Motor neuron (in vitro differentiated cells): ENCODE results near the gene ZNF598. TPM values are rescaled to one million over a fixed set of nuclear protein-coding genes. Genes with fewer than 3 reads are reported as not detected.

Source experiments
- ATAC-seq, 8 experiments: fragments of 200-7000 bp; cut with Tn5 transposase; replicated peaks in 6 of 8; 2 replicates each; pipeline ENCODE4 v1.8.0; 2021; ENCODE audit warnings: mild to moderate bottlenecking in 8 of 8, moderate library complexity in 8 of 8
- H3K27ac ChIP-seq, 2 donors: fragments of 250-450 bp; sonication (Bioruptor Pico); 2 replicates each; pipeline ENCODE4 v1.9.0; 2021; ENCODE audit warnings: antibody characterized with exemption in 2 of 2, mild to moderate bottlenecking in 2 of 2, moderate library complexity in 1 of 2
- H3K4me1 ChIP-seq, 2 donors: fragments of 250-450 bp; sonication (Bioruptor Pico); replicated peaks in 1 of 2; 2 replicates each; pipeline ENCODE4 v1.6.1; 2021; ENCODE audit warnings: antibody characterized with exemption in 2 of 2, mild to moderate bottlenecking in 2 of 2, moderate library complexity in 1 of 2
- H3K4me3 ChIP-seq, 5 donors: fragments of 250-450 bp; sonication (Bioruptor Pico); 2 replicates each; pipeline ENCODE4 v1.9.0; 2021; ENCODE audit warnings: antibody characterized with exemption in 5 of 5, mild to moderate bottlenecking in 5 of 5, moderate library complexity in 4 of 5
- WGBS, 10 experiments: fragments of 450-650 bp; shearing (Covaris generic); methylation state at CpG; one replicate each; pipeline ENCODE4 v1.0.0; 2022; 5-methylcytosine and 5-hydroxymethylcytosine counted together
- in situ Hi-C, 9 experiments: fragments of 400-800 bp; cut with MboI; loops; one replicate each; pipeline ENCODE4 v1.15.0; 2021; ENCODE audit warnings: low sequenced_read_pairs in 9 of 9, low pct_unique_long_range_greater_than_20kb in 2 of 9; ENCODE audit not compliant: unreplicated experiment in 9 of 9
- total RNA-seq, 8 experiments: library from RNA; unstranded; fragments of 300-600 nt; gene quantifications; 2 replicates each; pipeline versions ENCODE4 v1.2.3 to v1.2.4, GENCODE V29; 2022

Gene ZNF598
- total RNA-seq, 8 experiments from 2014 or later = 17.6 to 49.1 (median 27.6) TPM

DNA sequence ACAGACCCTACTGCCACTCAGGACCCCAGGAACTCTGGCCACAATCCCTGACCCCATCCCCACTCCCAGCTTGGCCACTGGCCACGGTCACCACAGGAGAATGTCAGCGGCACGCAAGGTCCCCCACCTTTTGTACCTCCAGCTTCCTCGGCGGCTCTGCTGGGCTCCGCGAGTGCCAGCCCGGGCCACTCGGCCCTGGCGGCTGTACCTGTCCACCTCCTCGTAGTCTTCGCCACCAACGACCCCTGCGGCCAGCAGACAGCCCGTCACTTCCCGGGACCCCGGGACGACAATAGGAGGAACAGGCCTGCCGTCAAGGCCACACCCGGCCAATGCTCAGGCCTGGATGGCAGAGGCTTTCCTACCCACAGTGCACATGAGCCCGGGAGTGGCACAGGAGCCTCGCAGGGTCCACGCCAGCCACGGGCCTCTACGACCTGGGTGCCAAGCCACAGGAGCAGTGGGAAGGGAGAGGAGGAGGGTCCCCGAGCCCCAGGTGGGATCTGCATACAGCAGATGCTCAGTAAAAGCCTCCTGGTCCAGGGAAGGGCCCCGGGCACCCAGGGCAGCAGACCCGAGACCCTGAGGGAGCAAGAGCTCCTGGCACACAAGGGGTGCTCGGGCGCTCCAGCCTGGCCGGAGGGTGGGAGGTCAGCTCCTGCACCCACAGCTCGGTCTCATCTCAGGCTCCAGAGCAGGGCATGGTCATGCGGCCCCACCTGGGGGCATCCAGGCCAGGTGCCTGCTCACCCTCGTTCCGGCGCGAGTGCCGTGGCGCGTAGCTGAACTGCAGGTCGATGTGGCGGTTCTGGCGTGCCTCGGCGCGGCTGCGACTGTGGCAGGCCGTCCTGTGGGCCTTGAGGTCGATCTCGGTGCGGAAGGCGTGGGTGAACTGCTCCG, 7.9 kb downstream of the ZNF598 start:
- H3K4me3 ChIP-seq = no peak overlapping the region
- WGBS, 10 experiments = 82 to 100% (median 92%) methylated on average over 2 to 11 of the region's 53 CpGs; no CpG with 5 or more reads in 5 of the 10 experiments
- in situ Hi-C loops = loop anchor here in 3 of 9 experiments (25.0 kb wide), 1 partner anchor 136 kb away; the partner anchor contains the start of genes PKD1 (in 3 of the 3) and RAB26 (in 3 of the 3)

GRCh38 chr16:2001035-2001434, 8.6 kb downstream of the ZNF598 start:
- Histone ChIP-seq H3K4me3 (no peak overlapping the region), H3K27ac (no peak overlapping the region), H3K4me1 (peaks cover 20 to 28% of the 10 kb centered on the region in 2 donors)
- in situ Hi-C loops = loop anchor here in 3 of 9 experiments (25.0 kb wide), 1 partner anchor 136 kb away; the partner anchor contains the start of genes PKD1 (in 3 of the 3) and RAB26 (in 3 of the 3)
- WGBS, 10 experiments = 63 to 100% (median 96%) methylated on average over 1 to 8 of the region's 19 CpGs; no CpG with 5 or more reads in 6 of the 10 experiments
- no peak for ATAC-seq

More for the DNA sequence above, 7.9 kb downstream of the ZNF598 start:
- no peak overlapping the region for H3K27ac ChIP-seq
- ATAC-seq = no peak
- peaks cover 22 to 29% of the 10 kb centered on the region in 2 donors for H3K4me1 ChIP-seq

DNA sequence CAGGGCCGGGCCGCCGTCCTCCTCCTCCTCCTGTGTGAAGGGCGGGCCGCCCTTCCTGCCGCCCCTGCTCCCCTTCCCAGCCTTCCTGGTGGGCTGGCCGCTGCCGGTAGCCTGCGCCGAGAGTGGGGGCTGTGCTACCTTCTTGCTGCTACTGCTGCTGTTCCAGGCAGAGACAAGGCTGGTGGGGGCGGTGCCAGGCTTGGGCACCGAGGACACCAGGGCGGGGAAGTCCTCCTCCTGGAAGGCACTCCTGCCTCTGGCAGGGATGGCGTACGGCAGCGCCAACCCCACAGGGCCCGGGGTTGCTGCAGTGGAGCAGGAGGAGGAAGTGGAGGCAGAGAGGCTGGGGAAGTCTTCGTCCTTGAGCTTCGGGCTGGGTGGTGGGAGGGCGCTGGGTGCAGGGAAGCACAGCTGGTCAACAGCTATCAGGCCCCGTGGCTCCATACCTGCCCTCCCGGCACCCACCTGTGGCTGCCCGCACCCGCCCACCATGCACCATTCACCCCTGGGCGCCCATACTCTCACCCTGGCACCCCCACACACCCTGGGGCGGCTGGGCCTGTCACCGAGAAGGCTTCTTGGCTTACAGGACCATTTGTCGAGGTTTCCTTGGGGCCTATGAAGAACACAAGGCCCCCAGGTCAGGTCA, 9.6 kb downstream of the ZNF598 start:
- WGBS, 10 experiments = 94% methylated on average over 6 of the region's 28 CpGs; no CpG with 5 or more reads in 9 of the 10 experiments
- Histone ChIP-seq H3K4me1 (peaks cover 14 to 18% of the 10 kb centered on the region in 2 donors), H3K27ac (no peak overlapping the region), H3K4me3 (no peak overlapping the region)
- no peak for ATAC-seq
- in situ Hi-C loops = loop anchor here in 3 of 9 experiments (25.0 kb wide), 1 partner anchor 137 kb away; the partner anchor contains the start of genes PKD1 (in 3 of the 3) and RAB26 (in 3 of the 3)

- Histone ChIP-seq H3K4me1 (peaks cover 6 to 9% of the 10 kb centered on the region in 2 donors), H3K27ac (no peak overlapping the region), H3K4me3 (no peak overlapping the region)
- in situ Hi-C loops = no loop called here
- no CpG with 5 or more reads among the region's 39 CpGs for WGBS, 10 experiments
- no peak for ATAC-seq
Measured at GRCh38 chr16:1998852-1999801, 10.5 kb downstream of the ZNF598 start.

- Histone ChIP-seq H3K4me3 (no peak overlapping the region), H3K27ac (no peak overlapping the region), H3K4me1 (peaks cover under 1 to 3% of the 10 kb centered on the region in 2 donors)
- ATAC-seq = peak in 1 of 8 experiments; percentile 2
- no CpG with 5 or more reads among the region's 27 CpGs for WGBS, 10 experiments
- in situ Hi-C loops = no loop called here
Measured at GRCh38 chr16:1998360-1998835, 11.2 kb downstream of the ZNF598 start.

DNA sequence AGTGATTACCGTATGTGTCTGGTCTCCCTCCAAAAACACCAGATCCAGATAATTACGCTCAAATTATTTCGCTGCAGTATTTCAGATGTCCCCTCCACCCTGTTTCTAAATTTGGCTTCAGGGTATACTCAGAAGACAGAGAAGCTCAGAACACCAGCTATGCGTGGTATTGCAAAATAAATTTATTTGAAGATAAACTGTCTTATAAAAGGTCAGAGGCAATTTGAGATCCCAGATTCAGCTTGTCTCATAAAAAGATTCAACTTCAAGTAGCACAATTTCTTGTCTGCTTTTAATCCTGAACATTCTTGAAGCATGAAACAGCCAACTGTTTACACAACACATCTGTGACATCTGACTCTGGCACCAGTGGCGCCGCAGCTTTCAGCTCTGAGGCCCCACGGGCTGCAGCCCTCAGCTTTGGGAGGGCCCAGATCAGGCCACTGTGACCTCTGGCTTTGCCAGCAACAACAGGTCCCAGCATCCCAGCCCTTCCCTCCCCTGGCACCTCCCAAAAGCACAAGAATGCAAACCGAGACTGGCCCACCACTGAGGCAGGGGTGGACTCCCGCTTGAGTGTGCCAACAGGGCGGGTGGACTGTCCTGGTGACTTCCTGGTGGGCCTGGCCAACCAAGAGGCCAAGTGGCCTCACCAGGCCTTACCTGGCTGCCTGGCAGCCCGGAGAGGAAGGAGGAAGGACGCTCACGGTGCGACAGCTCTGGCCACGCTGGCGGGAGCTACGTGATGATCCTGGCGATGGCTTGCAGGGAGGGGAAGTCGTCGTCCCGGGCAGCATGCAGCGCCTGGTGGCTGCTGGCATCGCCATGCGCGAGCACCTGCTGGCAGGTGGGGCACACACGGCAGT, 11.9 kb downstream of the ZNF598 start:
- H3K4me1 ChIP-seq = peaks cover under 1 to 4% of the 10 kb centered on the region in 2 donors
- in situ Hi-C loops = no loop called here
- no peak overlapping the region for H3K4me3 ChIP-seq
- peak in 1 of 8 experiments; percentile 18 for ATAC-seq
- no peak overlapping the region for H3K27ac ChIP-seq
- 32 to 100% (median 88%) methylated on average over 1 to 12 of the region's 26 CpGs for WGBS, 10 experiments

DNA sequence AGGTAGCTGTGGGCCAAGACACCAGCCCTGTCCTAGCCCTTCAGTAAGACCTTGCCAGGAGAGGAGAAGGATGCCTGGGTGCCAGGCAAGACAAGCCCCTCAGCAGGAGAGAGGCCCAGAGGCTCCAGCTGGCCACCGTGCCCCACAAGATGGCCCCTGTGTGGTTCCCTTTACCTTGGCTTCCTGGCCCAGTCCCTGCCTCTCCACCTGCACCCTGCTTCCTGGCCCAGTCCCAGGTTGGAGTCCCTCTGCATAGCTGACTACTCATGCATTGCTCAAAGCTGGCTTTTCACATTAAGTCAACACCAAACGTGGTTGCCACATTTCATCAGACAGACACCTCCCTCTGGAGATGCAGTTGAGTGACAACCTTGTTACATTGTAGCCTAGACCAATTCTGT, 15.9 kb downstream of the ZNF598 start:
- WGBS, 10 experiments = 13 to 100% (median 80%) methylated on average over 1 to 2 of the region's 2 CpGs; no CpG with 5 or more reads in 3 of the 10 experiments
- no peak for ATAC-seq
- Histone ChIP-seq H3K4me3 (no peak overlapping the region), H3K27ac (no peak overlapping the region), H3K4me1 (peaks cover 9 to 24% of the 10 kb centered on the region in 2 donors)
- in situ Hi-C loops = no loop called here

DNA sequence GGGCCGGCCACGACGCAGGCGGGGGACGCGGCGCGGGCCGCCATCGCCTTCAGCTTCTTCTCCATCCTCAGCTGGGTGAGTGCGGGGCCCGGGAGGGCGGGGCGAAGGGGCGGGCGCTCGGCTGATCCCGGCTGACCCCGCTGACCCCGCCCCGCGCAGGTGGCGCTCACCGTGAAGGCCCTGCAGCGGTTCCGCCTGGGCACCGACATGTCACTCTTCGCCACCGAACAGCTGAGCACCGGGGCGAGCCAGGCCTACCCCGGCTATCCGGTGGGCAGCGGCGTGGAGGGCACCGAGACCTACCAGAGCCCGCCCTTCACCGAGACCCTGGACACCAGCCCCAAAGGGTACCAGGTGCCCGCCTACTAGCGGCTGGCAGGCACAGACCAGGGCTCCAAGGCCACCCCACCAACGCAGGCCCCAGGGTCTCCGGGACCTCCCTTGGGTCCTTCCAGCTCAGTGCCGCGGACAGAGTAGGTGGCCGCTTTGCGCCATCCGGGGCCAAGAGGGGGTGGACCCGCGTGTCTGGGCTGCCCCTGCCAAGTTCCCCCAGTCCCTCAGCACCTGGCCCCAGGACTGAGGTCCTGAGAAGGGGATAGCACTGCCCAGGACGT, 16.8 kb downstream of the ZNF598 start:
- whole genome bisulfite sequencing, 10 experiments = 28 to 100% methylated on average over 2 to 8 of the region's 50 CpGs; no CpG with 5 or more reads in 8 of the 10 experiments
- in situ Hi-C loops = no loop called here
- H3K4me1 ChIP-seq = peaks cover 9 to 24% of the 10 kb centered on the region in 2 donors
- peak overlapping the region in 4 of 5 donors; percentile 9 to 30 (median 20) for H3K4me3 ChIP-seq
- ATAC-seq = no peak
- H3K27ac ChIP-seq = peak overlapping the region in 1 of 2 donors; percentile 30

GRCh38 chr16:1991948-1992703, 17.5 kb downstream of the ZNF598 start:
- WGBS, 10 experiments = 10 to 20% methylated on average over 1 to 2 of the region's 96 CpGs; no CpG with 5 or more reads in 8 of the 10 experiments
- Histone ChIP-seq H3K27ac (peak overlapping the region; percentile 49 to 79), H3K4me1 (peaks cover 9 to 24% of the 10 kb centered on the region in 2 donors), H3K4me3 (peak overlapping the region; percentile 20 to 86 (median 50))
- in situ Hi-C loops = no loop called here
- ATAC-seq = peak; percentile 59 to 80 (median 68)

- Histone ChIP-seq H3K4me3 (peak overlapping the region; percentile 20 to 86 (median 65)), H3K27ac (peak overlapping the region; percentile 49 to 79), H3K4me1 (peaks cover 9 to 24% of the 10 kb centered on the region in 2 donors)
- ATAC-seq = no peak
- 0 to 50% (median 28%) methylated on average over 1 to 8 of the region's 22 CpGs; no CpG with 5 or more reads in 3 of the 10 experiments for WGBS, 10 experiments
- in situ Hi-C loops = no loop called here
Measured at GRCh38 chr16:1991588-1991947, 18.1 kb downstream of the ZNF598 start.
